Spleen (tissue), 11 donors: ENCODE data around the gene STARD13. TPM values are rescaled to one million over a fixed set of nuclear protein-coding genes. Genes with fewer than 3 reads are reported as not detected.

Source experiments
- DNase-seq: peaks from one replicate; pipeline ENCODE4 v3.0.0-alpha.2; 2020
- H3K27ac ChIP-seq, 8 donors: fragments of 200-600 bp; sonication (generic) in 7 of 8; 1 replicate in 4 of 8; 2 replicates in 4 of 8; pipeline versions ENCODE4 v1.5.0 to v1.8.0; 2016 to 2021; ENCODE audit warnings: inconsistent platforms in 4 of 8, mild to moderate bottlenecking in 4 of 8, moderate library complexity in 1 of 8
- H3K27me3 ChIP-seq, 7 donors: fragments of 200-600 bp; sonication (generic) in 6 of 7; replicated peaks in 1 of 7; 1 replicate in 4 of 7; 2 replicates in 3 of 7; pipeline versions ENCODE4 v1.5.0 to v1.8.0; 2016 to 2021; ENCODE audit warnings: inconsistent platforms in 3 of 7, mild to moderate bottlenecking in 1 of 7
- H3K36me3 ChIP-seq, 6 donors: fragments of 200-600 bp; sonication (generic) in 5 of 6; 1 replicate in 4 of 6; 2 replicates in 2 of 6; pipeline versions ENCODE4 v1.5.0 to v1.8.0; 2016 to 2021; ENCODE audit warnings: inconsistent platforms in 2 of 6
- H3K4me1 ChIP-seq, 6 donors: fragments of 200-600 bp; sonication (generic) in 5 of 6; 1 replicate in 3 of 6; 2 replicates in 3 of 6; pipeline versions ENCODE4 v1.5.0 to v1.8.0; 2016 to 2021; ENCODE audit warnings: inconsistent platforms in 3 of 6
- H3K4me3 ChIP-seq, 8 donors: fragments of 200-600 bp; sonication (generic) in 7 of 8; 1 replicate in 4 of 8; 2 replicates in 4 of 8; pipeline versions ENCODE4 v1.5.0 to v1.8.0; 2016 to 2021; ENCODE audit warnings: inconsistent platforms in 4 of 8, mild to moderate bottlenecking in 4 of 8, moderate library complexity in 2 of 8
- H3K9me3 ChIP-seq, 8 donors: fragments of 200-600 bp; sonication (generic) in 7 of 8; 1 replicate in 4 of 8; 2 replicates in 4 of 8; pipeline versions ENCODE4 v1.5.0 to v1.8.0; 2016 to 2021; ENCODE audit warnings: inconsistent platforms in 4 of 8
- POLR2A ChIP-seq, 3 donors: fragments of 450-650 bp; IDR thresholded peaks; one replicate each; pipeline ENCODE4 v1.5.1; 2017; ENCODE audit warnings: antibody characterized with exemption in 3 of 3, mild to moderate bottlenecking in 1 of 3
- POLR2AphosphoS5 ChIP-seq, 3 donors: sonication (generic); formaldehyde crosslinking; IDR thresholded peaks; one replicate each; pipeline ENCODE4 v1.5.1; 2017; ENCODE audit warnings: antibody characterized with exemption in 3 of 3
- WGBS, 5 donors: extraction: QIAGEN DNeasy Blood & Tissue Kit in 3 of 5; methylation state at CpG; one replicate each; pipeline versions ENCODE4 v1.1.5 to v1.1.7; 2013 to 2018; 5-methylcytosine and 5-hydroxymethylcytosine counted together
- intact Hi-C: fragments of 100-400 bp; cut with DNase I; formaldehyde crosslinking; loops from one replicate; pipeline ENCODE4 v1.15.0; 2023; ENCODE audit warnings: low total_unique reads
- polyA plus RNA-seq, 3 donors: library from polyadenylated mRNA; stranded (reverse); fragments of 200-250 nt; gene quantifications; one replicate each; pipeline ENCODE4 v1.2.1, GENCODE V29; 2013
- total RNA-seq, 7 donors: library from RNA; depleted of rRNA in 3 of 7; stranded (reverse); fragments of >200 nt in 3 of 7; fragmentation: NEBNext Ultra II Directional in 4 of 7; extraction: Animal tissue kit (Norgen Biotek cat#: 25700) in 4 of 7; gene quantifications; one replicate each; pipeline versions ENCODE4 v1.1.0 to v1.2.1, GENCODE V29; 2016 to 2021
- TF ChIP-seq, protein P1 (sequence below), 11 experiments: fragments of 200-600 bp in 7 of 11; fragments of 450-650 bp in 4 of 11; sonication (generic) in 4 of 11; IDR thresholded peaks in 8 of 11; conservative IDR thresholded peaks in 3 of 11; 1 replicate in 7 of 11; 2 replicates in 4 of 11; pipeline versions ENCODE4 v1.4.0 to v1.8.0; 2016 to 2021; ENCODE audit warnings: antibody characterized with exemption in 11 of 11, inconsistent platforms in 4 of 11, mild to moderate bottlenecking in 1 of 11
- donor health status: healthy with polysubstance abuse.
- donor health status: DM: no; HTN: no; CAD: no; lungs with moderate emphysema.
- donor health status: DM: no; HTN: no; CAD: no.
- donor health status: Bipolar disorder and iron deficiency.
- donor health status: healthy.
- donor health status: DM: no; HTN: no; CAD: no.
- donor health status: DM: yes; HTN: yes; CAD: no.

STARD13 gene
- total and polyA plus RNA-seq, 10 donors: 1.4 to 58.1 (median 26.7) TPM

DNA sequence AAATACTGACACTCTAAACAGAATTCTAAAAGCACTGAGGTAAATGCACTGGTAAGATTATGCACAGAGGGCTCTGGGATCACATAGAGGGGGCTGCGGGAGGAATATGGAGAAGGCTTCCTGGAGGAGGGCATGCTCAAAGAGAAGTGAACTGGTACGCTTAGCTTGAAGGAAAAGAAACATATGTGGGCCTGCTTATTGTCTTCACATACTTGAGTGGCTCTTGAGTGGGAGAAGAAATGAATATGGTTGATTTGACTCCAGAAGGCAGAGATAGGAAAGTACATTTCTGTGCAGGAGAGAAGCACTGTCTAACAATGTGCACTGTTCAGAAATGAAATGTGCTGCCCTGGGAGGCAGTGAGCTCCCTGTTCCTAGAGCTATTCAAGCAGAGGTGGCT, 178.2 kb downstream of the STARD13 start:
- WGBS, 5 donors: 84 to 91% (median 90%) methylated on average over 2 of the region's 2 CpGs
- Histone ChIP-seq H3K4me1 (peaks cover 0 to 36% (median 20%) of the 10 kb centered on the region in 6 donors), H3K27me3 (no peaks in the 10 kb centered on the region), H3K27ac (no peak overlapping the region), H3K36me3 (peaks cover 0 to 68% (median 0%) of the 10 kb centered on the region in 6 donors), H3K4me3 (no peak overlapping the region), H3K9me3 (no peaks in the 10 kb centered on the region)
- TF ChIP-seq, protein P1, sequence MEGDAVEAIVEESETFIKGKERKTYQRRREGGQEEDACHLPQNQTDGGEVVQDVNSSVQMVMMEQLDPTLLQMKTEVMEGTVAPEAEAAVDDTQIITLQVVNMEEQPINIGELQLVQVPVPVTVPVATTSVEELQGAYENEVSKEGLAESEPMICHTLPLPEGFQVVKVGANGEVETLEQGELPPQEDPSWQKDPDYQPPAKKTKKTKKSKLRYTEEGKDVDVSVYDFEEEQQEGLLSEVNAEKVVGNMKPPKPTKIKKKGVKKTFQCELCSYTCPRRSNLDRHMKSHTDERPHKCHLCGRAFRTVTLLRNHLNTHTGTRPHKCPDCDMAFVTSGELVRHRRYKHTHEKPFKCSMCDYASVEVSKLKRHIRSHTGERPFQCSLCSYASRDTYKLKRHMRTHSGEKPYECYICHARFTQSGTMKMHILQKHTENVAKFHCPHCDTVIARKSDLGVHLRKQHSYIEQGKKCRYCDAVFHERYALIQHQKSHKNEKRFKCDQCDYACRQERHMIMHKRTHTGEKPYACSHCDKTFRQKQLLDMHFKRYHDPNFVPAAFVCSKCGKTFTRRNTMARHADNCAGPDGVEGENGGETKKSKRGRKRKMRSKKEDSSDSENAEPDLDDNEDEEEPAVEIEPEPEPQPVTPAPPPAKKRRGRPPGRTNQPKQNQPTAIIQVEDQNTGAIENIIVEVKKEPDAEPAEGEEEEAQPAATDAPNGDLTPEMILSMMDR (IDR thresholded peaks at IDR 0.05 in 8 of 11, conservative IDR thresholded peaks at IDR 0.05 in 3 of 11): no peak
- no peak for TF ChIP-seq POLR2A (IDR thresholded peaks at IDR 0.05)
- no peak for TF ChIP-seq POLR2AphosphoS5 (IDR thresholded peaks at IDR 0.05)
- intact Hi-C loops: no loop called here
- DNase-seq: no peak

- H3K9me3 ChIP-seq: no peaks in the 10 kb centered on the region
- WGBS, 5 donors: 74 to 86% (median 85%) methylated on average over 7 of the region's 7 CpGs
- H3K36me3 ChIP-seq: peaks cover 0 to 64% (median 0%) of the 10 kb centered on the region in 6 donors
- no peak for DNase-seq
- peaks cover 0 to 36% (median 20%) of the 10 kb centered on the region in 6 donors for H3K4me1 ChIP-seq
- no peak overlapping the region for H3K4me3 ChIP-seq
- TF ChIP-seq, protein P1 (IDR thresholded peaks at IDR 0.05 in 8 of 11, conservative IDR thresholded peaks at IDR 0.05 in 3 of 11): no peak
- TF ChIP-seq POLR2AphosphoS5 (IDR thresholded peaks at IDR 0.05): no peak
- no peak for TF ChIP-seq POLR2A (IDR thresholded peaks at IDR 0.05)
- no peaks in the 10 kb centered on the region for H3K27me3 ChIP-seq
- intact Hi-C loops: no loop called here
- H3K27ac ChIP-seq: no peak overlapping the region
Measured at GRCh38 chr13:33106656-33107360, 178.7 kb downstream of the STARD13 start.

GRCh38 chr13:33105387-33106005, 180.1 kb downstream of the STARD13 start:
- TF ChIP-seq, protein P1 (IDR thresholded peaks at IDR 0.05 in 8 of 11, conservative IDR thresholded peaks at IDR 0.05 in 3 of 11): no peak
- TF ChIP-seq POLR2AphosphoS5 (IDR thresholded peaks at IDR 0.05): peak in 1 of 3 donors; percentile 5
- peaks cover 0 to 61% (median 0%) of the 10 kb centered on the region in 6 donors for H3K36me3 ChIP-seq
- intact Hi-C loops: no loop called here
- H3K4me1 ChIP-seq: peaks cover 0 to 27% (median 7%) of the 10 kb centered on the region in 6 donors
- no peaks in the 10 kb centered on the region for H3K27me3 ChIP-seq
- H3K27ac ChIP-seq: peak overlapping the region in 1 of 8 donors; percentile 28
- whole genome bisulfite sequencing, 5 donors: 37 to 48% (median 43%) methylated on average over 9 of the region's 9 CpGs
- no peak for DNase-seq
- H3K4me3 ChIP-seq: no peak overlapping the region
- no peaks in the 10 kb centered on the region for H3K9me3 ChIP-seq

DNA sequence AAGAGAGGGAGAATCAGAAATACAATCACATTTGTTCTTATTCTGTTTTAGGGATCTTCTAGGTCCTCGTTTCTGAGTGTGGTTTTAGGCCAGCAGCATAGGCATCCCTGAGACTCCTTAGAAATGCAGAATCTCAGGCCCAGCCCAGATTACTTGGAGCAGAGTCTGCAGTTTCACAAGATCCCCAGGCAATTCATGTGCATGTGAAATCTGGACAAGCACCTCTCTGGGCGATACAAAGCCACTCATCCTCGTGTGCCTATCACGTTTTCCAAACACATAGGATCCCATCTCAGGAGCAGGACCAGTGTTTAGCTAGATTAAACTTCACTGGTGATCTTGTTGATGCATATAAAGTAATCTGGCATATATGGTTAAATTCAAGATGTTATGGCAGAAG, 182.1 kb downstream of the STARD13 start:
- DNase-seq: no peak
- Histone ChIP-seq H3K9me3 (peaks cover 0 to 8% (median 1%) of the 10 kb centered on the region in 8 donors), H3K27ac (no peak overlapping the region), H3K27me3 (no peaks in the 10 kb centered on the region), H3K4me3 (no peak overlapping the region), H3K4me1 (peaks cover 0 to 11% (median 0%) of the 10 kb centered on the region in 6 donors), H3K36me3 (peaks cover 0 to 40% (median 0%) of the 10 kb centered on the region in 6 donors)
- intact Hi-C loops: no loop called here
- no peak for TF ChIP-seq POLR2A (IDR thresholded peaks at IDR 0.05)
- TF ChIP-seq, protein P1 (IDR thresholded peaks at IDR 0.05 in 8 of 11, conservative IDR thresholded peaks at IDR 0.05 in 3 of 11): no peak
- no peak for TF ChIP-seq POLR2AphosphoS5 (IDR thresholded peaks at IDR 0.05)
- 76 to 92% (median 89%) methylated on average over 4 of the region's 4 CpGs for WGBS, 5 donors
